T-helper 17 cell (primary cell): ENCODE results near the gene FABP3. TPM values are rescaled to one million over a fixed set of nuclear protein-coding genes. Genes with fewer than 3 reads are reported as not detected.
A peak's percentile ranks its signal among the peaks of the same experiment; 100 is the strongest.

Experiments used
- ATAC-seq: fragments of 150-1000 bp; cut with Tn5 transposase; 2 replicates; pipeline ENCODE4 v1.10.0; 2021; ENCODE audit warnings: mild to moderate bottlenecking, moderate library complexity
- DNase-seq, 3 donors: peaks; one replicate each; pipeline versions ENCODE4 v3.0.0 to v3.0.0-alpha.2; 2020 to 2021
- H3K9me3 ChIP-seq: one replicate; pipeline ENCODE4 v1.7.0; 2013; ENCODE audit warnings: low read length, mild to moderate bottlenecking; ENCODE audit not compliant: control insufficient read depth, poor library complexity, severe bottlenecking
- H3K27ac Mint-ChIP-seq: one replicate; pipeline ENCODE4 v1.8.0; 2022; ENCODE audit warnings: mild to moderate bottlenecking, moderate library complexity, mixed read lengths
- H3K27me3 Mint-ChIP-seq: one replicate; pipeline ENCODE4 v1.8.0; 2022; ENCODE audit warnings: mixed read lengths
- H3K36me3 Mint-ChIP-seq: one replicate; pipeline ENCODE4 v1.8.0; 2022; ENCODE audit warnings: low read depth, mixed read lengths
- H3K4me1 Mint-ChIP-seq: one replicate; pipeline ENCODE4 v1.8.0; 2022; ENCODE audit warnings: mild to moderate bottlenecking, mixed read lengths
- H3K4me3 Mint-ChIP-seq: one replicate; pipeline ENCODE4 v1.8.0; 2022; ENCODE audit warnings: mild to moderate bottlenecking, moderate library complexity, mixed read lengths
- total RNA-seq, 4 donors: library from RNA in 2 of 4; stranded (reverse) in 2 of 4; gene quantifications; one replicate each; pipeline ENCODE4 v1.2.3 and lab custom pipeline; 2022 to 2026

The FABP3 gene
- total RNA-seq (not detected), total RNA-seq (lab: John Stamatoyannopoulos, UW) (0 reads per million in 2 donors)

DNA sequence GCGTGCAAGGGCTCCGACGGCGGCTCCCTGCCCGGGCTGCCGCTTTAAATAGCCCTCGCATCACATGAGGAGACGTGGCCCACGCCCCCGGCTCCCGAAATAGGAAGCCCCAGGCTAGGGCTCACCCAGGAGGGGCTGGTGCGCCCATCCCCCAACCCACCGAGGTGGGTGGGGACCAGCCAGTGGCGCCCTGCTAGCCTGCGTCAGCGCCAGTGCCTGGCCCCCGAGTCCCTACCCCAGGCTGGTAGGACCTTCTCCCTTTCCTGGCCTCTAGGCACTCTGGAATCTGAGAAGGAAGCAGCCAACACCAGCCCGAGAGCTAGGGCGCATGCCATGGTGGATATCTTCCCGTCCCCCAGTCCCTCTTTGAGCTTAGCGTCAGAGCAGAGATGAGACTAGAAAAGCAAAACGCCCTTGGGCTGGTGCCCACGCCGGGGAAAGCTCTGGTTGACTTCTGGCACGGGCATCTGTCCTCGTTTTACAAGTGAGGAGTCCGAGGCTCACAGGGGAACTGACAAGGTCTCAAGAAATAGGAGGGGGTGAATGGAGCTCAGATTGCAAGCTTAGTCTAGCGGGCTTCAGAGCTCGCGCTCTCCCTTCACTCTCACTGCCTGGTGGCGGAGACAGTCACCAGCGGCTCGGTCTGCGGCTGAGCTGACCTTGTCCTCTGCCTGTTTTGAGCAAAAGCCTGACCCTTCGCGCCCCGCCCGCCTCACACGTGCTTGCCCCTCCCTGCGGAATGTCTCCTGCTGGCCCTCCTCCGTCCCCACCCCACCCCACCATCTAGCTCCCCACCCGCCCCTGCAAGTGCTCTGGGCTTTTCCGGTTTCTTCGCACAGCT, at the start of gene FABP3:
FABP3 (minus strand) TSS at position 21 of the 841 bp plus-strand sequence. CDS start 62 bp downstream, outside the sequence.
- H3K27me3 Mint-ChIP-seq, result peaks cover 14% of the 10 kb centered on the region
- peak within 1 kb of the TSS; percentile 72 for H3K27ac Mint-ChIP-seq
- peak; percentile 57 for ATAC-seq
- H3K4me3 Mint-ChIP-seq, result peak within 1 kb of the TSS; percentile 91
- H3K4me1 Mint-ChIP-seq, result peaks cover 21% of the 10 kb centered on the region
- H3K9me3 ChIP-seq, result no peaks in the 10 kb centered on the region
- no peaks in the 10 kb centered on the region for H3K36me3 Mint-ChIP-seq
- DNase-seq, result no peak

DNA sequence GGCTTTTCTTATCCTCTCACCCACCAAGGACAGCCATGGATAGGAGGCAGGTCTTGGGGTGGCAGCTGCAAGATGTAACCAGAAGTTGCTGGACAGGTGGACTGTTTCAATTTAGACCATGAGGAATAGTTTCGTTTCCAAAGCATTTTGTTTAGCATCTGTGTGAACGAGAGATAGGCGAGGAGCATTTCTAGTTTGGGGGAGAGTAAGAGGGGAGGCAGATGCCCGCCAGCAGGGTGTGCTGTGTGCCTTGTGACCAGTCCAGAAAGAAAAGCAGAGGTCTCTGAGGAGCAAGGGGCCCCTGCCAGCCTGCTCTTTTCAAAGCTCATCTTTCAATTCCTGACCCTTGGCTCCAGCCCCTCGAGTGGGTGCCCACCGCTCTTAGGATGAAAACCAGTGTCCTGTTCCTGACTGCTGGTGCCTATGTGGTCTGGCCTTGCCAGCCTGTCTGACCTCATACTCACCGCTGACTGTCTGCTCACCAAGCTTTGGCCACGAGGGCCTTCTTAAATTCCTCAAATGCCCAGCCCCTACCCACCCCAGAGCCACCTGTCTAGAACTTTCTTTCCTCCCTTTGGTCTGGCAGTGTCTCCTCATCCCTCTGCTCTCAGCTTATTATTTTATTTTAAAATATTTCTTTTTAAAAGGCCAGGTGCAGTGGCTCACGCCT, 48.6 kb upstream of the FABP3 start:
- no peak overlapping the region for H3K4me3 Mint-ChIP-seq

DNA sequence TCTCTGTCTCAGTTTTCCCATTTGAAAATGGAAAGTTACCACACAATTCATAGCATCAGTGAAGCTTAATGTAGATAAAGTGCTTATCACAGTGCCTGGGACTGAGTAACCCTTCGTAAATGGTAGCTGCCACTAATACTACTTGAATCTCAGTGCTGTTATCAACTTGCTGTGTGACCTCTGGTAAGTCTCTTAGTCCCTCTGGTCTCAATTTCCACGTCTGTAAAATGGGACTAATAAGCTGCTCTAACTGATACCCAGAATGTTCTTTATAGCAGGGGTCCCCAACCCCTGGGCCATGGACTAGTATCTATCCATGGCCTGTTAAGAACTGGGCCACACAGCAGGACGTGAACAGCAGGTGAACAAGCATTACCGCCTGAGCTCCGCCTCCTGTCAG, 47.8 kb upstream of the FABP3 start:
- Mint-ChIP-seq H3K36me3 (no peaks in the 10 kb centered on the region), H3K27ac (no peak overlapping the region), H3K4me3 (no peak overlapping the region), H3K27me3 (peaks cover 44% of the 10 kb centered on the region), H3K4me1 (peaks cover 9% of the 10 kb centered on the region)
- no peaks in the 10 kb centered on the region for H3K9me3 ChIP-seq
- DNase-seq, result no peak
- ATAC-seq, result no peak

More for the DNA sequence above, 48.6 kb upstream of the FABP3 start:
- H3K27ac Mint-ChIP-seq, result no peak overlapping the region
- DNase-seq (no peak), ATAC-seq (no peak)
- peaks cover 9% of the 10 kb centered on the region for H3K4me1 Mint-ChIP-seq
- no peaks in the 10 kb centered on the region for H3K36me3 Mint-ChIP-seq
- H3K9me3 ChIP-seq, result no peaks in the 10 kb centered on the region
- H3K27me3 Mint-ChIP-seq, result peaks cover 38% of the 10 kb centered on the region

DNA sequence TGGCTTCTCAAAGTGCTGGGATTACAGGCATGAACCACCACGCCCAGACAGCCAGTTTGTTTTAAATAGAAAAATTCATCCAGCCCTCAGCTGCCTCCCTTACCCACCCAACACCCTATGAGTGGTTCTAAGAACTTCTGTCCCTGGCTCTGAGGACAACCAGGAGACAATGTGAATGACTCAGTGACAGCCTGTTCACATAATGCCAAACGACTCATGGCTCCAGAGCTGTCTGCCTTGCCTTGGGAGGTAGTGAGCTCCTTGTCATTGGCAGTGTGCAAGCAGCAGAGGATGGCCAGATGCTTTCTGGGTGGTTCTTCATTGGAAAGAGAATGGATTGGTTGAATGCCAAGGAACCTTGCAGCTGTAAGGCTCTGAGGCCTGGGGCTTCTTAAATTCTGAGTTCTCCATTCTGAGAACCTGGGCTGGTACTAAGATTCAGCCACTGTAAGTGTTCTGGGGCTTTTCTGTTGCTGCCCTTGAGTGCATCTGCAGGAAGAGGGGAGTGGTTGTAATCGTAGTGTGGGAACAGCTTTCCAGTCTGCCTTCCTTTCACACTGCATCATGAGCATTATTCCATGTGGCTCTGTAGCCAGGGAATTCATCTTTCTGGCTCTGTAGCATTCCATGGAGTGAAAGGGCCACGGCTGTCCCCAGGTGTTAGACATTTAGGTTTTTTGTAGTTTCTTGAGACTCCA, 45.9 kb upstream of the FABP3 start:
- H3K4me3 Mint-ChIP-seq, result no peak overlapping the region
- peaks cover 48% of the 10 kb centered on the region for H3K27me3 Mint-ChIP-seq
- ATAC-seq (no peak), DNase-seq (no peak)
- H3K9me3 ChIP-seq, result no peaks in the 10 kb centered on the region
- no peak overlapping the region for H3K27ac Mint-ChIP-seq
- peaks cover under 1% of the 10 kb centered on the region for H3K36me3 Mint-ChIP-seq
- peaks cover 10% of the 10 kb centered on the region for H3K4me1 Mint-ChIP-seq

DNA sequence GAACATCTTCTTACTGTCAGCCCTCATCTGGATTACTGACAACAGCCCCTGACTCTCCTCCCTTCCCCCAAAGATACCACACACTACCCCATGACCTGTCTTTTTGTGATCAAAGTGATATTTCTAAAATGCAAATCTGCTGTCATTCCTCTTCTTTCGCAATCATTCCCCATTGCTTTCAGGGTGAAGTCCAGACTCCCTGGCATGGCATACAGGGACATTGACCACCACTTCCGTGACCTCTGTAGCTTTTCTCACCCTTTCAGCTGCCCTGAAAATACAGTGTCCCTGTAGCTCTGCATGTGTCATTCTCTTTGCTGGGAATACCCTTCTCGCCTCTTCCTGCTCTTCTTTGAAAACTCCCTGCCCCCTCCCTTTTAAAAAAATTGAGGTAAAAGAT, 44.3 kb upstream of the FABP3 start:
- Mint-ChIP-seq H3K27ac (no peak overlapping the region), H3K4me3 (no peak overlapping the region), H3K4me1 (peaks cover 6% of the 10 kb centered on the region), H3K36me3 (peaks cover 2% of the 10 kb centered on the region), H3K27me3 (peaks cover 43% of the 10 kb centered on the region)
- ATAC-seq, result no peak
- no peak for DNase-seq
- H3K9me3 ChIP-seq, result no peaks in the 10 kb centered on the region

DNA sequence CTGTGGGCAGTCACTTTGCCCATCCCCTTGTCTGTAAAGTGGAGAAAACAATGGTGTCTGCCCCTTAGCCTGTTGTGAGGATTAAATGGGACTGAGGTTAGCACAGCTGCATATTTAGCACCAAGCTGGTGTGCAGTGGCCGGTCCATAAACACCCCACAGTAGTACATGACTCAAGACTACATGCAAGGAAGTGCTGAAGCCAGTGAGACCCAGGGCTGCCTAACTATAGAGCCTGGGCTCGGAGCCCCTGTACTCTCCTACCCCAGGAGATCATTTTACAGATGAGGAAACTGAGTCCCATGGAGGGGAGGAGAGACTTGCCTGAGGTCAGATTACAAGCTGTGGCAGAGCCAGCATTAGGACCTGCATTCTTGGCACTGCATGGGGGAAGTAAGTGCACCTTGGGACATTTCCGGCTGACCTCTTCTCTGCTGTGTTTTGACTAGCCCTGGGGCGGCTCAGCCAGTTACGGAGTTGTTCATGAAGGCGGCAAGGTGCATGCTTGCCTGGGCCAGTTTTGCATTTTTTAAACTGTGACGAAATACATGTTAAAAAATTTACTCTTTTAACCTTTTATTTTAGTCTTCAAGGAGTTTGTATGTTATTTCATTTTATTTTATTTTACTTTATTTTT, 43.3 kb upstream of the FABP3 start:
- no peak for DNase-seq
- H3K4me3 Mint-ChIP-seq, result no peak overlapping the region
- H3K27me3 Mint-ChIP-seq, result peaks cover 52% of the 10 kb centered on the region

DNA sequence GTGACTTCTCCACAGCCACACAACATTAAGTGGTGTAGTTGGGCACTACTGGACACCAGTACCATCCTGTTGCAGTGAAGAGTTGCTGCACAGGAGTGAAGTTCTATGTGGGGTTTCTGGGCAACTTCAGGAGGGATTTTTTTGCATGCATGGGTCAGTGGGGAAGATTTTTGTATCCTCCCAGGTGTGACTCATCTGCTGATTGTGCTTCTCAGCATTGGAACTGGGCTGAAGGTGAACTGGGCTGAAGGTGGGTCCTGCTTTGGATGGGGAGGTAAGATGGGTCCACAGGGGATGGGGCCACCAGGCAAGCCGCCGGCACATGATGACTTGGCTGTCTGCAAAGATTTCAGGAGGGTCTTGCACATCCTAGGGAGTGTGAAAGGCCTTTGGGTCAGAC, 42.8 kb upstream of the FABP3 start:
- Mint-ChIP-seq H3K27me3 (peaks cover 58% of the 10 kb centered on the region), H3K36me3 (peaks cover 7% of the 10 kb centered on the region), H3K4me3 (no peak overlapping the region), H3K4me1 (peaks cover 6% of the 10 kb centered on the region), H3K27ac (no peak overlapping the region)
- H3K9me3 ChIP-seq, result no peaks in the 10 kb centered on the region
- no peak for ATAC-seq
- DNase-seq, result no peak

More for the DNA sequence above, 43.3 kb upstream of the FABP3 start:
- H3K27ac Mint-ChIP-seq, result no peak overlapping the region
- H3K36me3 Mint-ChIP-seq, result peaks cover 5% of the 10 kb centered on the region
- H3K9me3 ChIP-seq, result no peaks in the 10 kb centered on the region
- ATAC-seq, result no peak
- H3K4me1 Mint-ChIP-seq, result peaks cover 6% of the 10 kb centered on the region

DNA sequence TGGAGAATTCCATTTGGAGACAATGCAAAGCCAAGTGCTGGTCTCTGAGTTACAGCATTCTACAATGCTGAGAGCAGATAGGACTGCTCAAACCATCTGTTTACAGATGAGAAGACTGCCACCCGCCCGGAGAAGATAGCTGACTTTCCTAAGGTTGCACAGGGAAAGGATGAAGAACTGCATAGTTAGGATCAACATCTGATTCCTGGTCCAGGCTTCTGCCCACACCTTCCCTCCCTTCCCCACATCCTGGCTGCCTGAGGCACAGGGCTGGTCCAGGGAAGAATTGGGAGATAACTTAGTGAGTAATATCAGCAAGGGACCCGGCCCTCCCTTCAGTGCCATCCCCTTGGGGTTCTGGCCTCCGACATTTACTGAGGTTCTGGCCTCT, 42.1 kb upstream of the FABP3 start:
- ATAC-seq (no peak), DNase-seq (no peak)
- Mint-ChIP-seq H3K4me1 (peaks cover 6% of the 10 kb centered on the region), H3K27ac (no peak overlapping the region), H3K4me3 (no peak overlapping the region), H3K27me3 (peaks cover 65% of the 10 kb centered on the region), H3K36me3 (peaks cover 7% of the 10 kb centered on the region)
- H3K9me3 ChIP-seq, result no peaks in the 10 kb centered on the region

DNA sequence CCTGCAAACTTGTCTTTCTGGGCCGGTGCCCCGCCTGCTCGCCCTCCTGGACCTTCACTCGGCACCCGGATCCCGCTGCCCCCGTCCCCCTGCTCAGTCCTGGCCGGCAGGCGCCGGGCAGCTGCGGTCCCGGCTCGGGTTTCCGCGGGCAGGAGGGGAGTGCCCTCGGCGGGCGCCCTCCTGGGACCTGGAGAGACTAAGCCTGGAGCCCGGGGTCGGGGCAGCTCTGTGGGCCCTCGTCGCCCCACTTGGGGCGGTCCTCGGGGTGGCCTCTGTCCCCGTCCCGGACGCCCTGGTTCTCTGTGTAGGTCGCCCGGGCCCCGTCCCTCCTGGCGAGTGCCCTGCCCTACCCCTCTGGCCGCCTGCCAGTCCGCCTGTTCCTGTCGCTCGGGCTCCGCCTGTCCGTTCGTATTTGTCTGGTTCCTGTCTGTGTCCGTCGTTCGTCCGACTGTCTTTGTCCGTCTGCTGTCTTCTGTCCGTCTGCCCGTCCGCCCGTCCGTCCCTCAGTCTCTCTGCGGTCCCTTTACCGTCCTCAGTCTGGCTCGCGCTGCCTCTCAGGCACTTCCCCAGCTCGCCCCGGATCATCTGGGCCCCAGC, 40.6 kb upstream of the FABP3 start:
- DNase-seq (no peak), ATAC-seq (peak; percentile 53)
- H3K9me3 ChIP-seq, result no peaks in the 10 kb centered on the region
- H3K36me3 Mint-ChIP-seq, result peaks cover 7% of the 10 kb centered on the region
- H3K4me3 Mint-ChIP-seq, result peak overlapping the region; percentile 98
- H3K27me3 Mint-ChIP-seq, result peaks cover 80% of the 10 kb centered on the region
- H3K27ac Mint-ChIP-seq, result no peak overlapping the region
- H3K4me1 Mint-ChIP-seq, result peaks cover 6% of the 10 kb centered on the region

DNA sequence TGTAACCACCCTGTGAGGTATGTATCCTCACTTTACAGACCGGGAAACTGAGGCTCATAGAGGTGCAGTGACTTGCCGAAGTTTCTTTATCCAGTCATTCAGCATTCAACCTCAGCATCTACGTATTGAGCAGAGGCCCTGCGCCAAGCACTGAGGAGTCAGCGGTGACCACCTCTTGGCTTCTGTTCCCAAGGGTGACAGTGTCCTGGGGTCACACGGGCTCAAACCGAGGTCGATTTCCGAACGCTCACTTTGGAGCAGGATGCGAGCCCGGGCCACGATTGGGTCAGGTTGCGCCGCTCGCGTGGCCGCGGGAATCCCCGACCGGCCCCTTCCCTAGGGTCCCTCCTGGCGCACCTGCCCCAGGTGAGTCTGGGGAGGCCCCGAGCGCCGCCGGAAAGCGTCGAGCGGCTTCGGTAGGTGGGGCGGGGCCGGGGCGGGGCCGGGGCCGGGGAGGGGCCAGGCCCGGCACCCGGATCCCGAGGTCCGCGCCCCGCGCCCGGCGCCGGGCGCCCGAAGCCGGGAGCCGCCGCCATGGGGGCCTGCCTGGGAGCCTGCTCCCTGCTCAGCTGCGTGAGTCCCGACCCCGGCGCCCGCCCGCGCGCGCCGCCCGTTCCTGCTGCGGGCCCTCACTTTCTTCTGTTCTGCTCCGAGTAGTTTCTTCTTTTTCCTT, 40.0 kb upstream of the FABP3 start, which contains the start of gene SERINC2:
SERINC2 (plus strand) TSS at position 482 of the 673 bp plus-strand sequence; CDS start at position 535, 53 bp downstream.
- peak; percentile 80 for ATAC-seq
- Mint-ChIP-seq H3K4me1 (peaks cover 8% of the 10 kb centered on the region), H3K36me3 (peaks cover 7% of the 10 kb centered on the region), H3K27me3 (peaks cover 86% of the 10 kb centered on the region), H3K27ac (peak within 1 kb of the TSS; percentile 21), H3K4me3 (peak within 1 kb of the TSS; percentile 98)
- H3K9me3 ChIP-seq, result no peaks in the 10 kb centered on the region
- DNase-seq, result peak in 1 of 3 donors; percentile 11

DNA sequence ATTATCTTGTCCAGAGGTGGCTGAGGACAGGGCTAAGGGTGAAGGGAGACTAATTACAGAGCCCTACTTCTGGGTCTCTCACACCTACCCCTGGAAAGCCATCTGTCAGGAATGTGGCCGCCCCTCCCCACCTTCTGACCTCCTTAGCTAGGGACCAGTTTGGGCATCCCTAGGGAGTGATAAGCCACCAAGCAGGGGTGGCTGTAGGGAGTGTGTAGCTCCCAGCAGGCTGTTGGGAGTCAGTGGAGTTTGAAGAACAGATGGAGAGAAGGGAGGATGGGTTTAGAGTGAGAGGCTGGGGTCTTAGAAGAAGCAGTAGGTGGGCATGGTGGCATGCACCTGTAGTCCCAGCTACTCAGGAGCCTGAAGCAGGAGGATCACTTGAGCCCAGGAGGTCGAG, 39.3 kb upstream of the FABP3 start:
- H3K27ac Mint-ChIP-seq, result peak overlapping the region; percentile 21

DNA sequence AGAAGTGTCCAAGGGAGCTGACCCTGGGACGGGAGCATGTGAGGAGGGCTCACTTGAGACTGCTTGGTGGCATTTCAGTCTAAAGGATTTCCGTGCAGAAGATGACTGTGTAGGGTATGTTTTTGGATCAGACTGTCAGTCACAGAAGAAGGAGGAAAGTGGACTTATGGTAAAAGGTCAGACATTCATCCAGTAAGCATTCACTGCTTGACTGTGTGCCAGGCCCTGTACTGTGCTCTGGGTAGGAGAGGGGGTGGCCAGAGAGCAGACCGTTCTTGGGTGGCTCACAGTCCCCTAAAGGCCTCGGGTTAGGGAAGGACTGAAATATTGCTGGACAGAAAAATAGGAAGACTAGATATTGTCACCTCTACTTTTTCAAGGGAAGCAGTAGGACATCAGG, 38.0 kb upstream of the FABP3 start:
- ATAC-seq (no peak), DNase-seq (no peak)
- peaks cover 72% of the 10 kb centered on the region for H3K27me3 Mint-ChIP-seq
- H3K27ac Mint-ChIP-seq, result peak overlapping the region; percentile 66
- peaks cover 8% of the 10 kb centered on the region for H3K4me1 Mint-ChIP-seq
- H3K4me3 Mint-ChIP-seq, result no peak overlapping the region
- peaks cover 7% of the 10 kb centered on the region for H3K36me3 Mint-ChIP-seq
- no peaks in the 10 kb centered on the region for H3K9me3 ChIP-seq

More for the DNA sequence above, 39.3 kb upstream of the FABP3 start:
- DNase-seq (no peak), ATAC-seq (no peak)
- peaks cover 81% of the 10 kb centered on the region for H3K27me3 Mint-ChIP-seq
- H3K9me3 ChIP-seq, result no peaks in the 10 kb centered on the region
- H3K4me1 Mint-ChIP-seq, result peaks cover 8% of the 10 kb centered on the region
- H3K36me3 Mint-ChIP-seq, result peaks cover 7% of the 10 kb centered on the region
- peak overlapping the region; percentile 98 for H3K4me3 Mint-ChIP-seq
